Daoy (cell line): ENCODE measurements around the gene SMAD7. TPM values are rescaled to one million over a fixed set of nuclear protein-coding genes. Genes with fewer than 3 reads are reported as not detected.

Experiments used
- DNase-seq: peaks from one replicate; pipeline ENCODE4 v3.0.0-alpha.2; 2015; ENCODE audit warnings: low read depth
- total RNA-seq: library from RNA; depleted of rRNA; stranded (reverse); fragments of >200 nt; shearing (Covaris generic); gene quantifications from 2 replicates; pipeline ENCODE4 v1.2.3, GENCODE V29; 2014

Gene SMAD7
- total RNA-seq, 1 experiment from 2014 or later: 27.6 TPM

- DNase-seq: no peak
Measured at GRCh38 chr18:48931680-48932461, 18.9 kb downstream of the SMAD7 start.

DNA sequence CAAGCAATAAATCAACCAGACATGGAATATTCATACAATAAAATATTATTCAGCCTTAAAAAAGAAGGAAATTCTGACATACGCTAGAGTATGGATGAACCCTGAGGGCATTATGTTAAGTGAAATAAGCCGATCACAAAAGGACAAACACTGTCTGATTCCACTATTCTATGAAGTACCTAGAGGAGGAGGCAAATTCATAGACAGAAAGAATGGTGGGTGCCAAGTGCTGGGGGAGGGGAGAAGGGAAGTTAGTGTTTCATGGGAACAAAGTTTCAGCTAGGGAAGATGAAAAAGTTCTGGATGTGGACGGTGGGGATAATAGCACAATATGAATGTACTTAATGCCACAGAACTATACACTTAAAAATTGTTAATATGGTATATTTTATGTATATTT lies 19.8 kb downstream of the SMAD7 start:
- no peak for DNase-seq

GRCh38 chr18:48929941-48930713 lies 20.6 kb downstream of the SMAD7 start:
- peak; percentile 68 for DNase-seq

GRCh38 chr18:48929212-48929612 lies 21.6 kb downstream of the SMAD7 start:
- no peak for DNase-seq

DNA sequence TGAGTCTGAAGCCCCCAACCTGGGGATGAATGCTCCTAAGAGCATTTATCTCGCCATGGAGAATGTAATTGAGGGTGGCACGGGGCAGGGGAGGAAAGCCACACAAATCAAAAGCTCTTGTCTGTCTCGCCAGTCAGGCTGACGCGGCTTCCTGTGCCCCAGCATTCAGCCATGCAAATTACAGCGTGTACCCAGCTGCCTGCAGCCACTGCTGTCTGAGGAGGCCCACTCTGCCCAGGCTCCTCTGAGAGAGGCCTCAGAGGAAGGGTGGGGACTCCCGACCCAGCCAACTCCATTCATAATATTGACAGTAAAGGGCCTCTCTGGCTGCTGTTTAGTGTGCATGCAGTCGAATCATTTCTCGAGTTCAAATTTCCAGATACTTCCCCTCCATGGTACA lies 22.0 kb downstream of the SMAD7 start:
- DNase-seq: peak; percentile 88

DNA sequence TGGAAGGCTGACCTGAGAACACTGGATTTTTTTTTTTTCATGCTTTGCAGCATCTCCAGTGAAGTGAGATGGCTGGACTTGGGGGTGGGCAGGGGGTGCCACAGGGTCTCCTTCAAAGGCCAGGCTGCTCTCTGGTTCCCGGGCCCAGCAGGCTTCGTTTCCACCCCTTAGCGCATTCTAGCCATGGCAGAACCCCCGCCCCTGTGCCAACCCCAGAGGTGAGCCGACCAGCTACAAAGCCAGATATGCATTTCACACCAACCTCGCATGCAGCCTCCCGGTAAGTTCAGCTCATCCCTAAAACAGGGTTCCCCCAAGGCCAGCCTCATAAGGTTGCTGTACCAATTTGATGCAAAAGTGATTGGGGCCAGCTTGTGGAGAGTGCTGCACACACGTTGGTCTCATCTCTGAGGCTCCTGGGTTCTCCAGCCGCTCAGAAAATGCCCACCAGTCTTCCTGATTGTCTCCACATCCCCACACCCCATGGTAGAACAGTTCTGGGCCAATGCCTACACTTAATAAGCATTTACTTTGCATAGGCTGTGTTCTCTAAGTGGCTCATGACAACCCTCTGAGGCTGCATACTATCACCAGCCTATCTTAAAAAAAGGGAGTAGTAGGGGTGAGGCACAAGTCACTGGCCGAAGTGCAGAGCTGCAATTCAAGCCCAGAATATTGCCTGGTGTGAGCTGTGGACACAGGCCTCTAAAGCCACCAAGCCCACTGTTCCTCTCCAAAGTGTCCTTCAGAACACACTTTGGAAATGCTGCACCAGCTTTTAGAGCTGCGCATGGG lies 23.3 kb downstream of the SMAD7 start:
- DNase-seq: no peak

DNA sequence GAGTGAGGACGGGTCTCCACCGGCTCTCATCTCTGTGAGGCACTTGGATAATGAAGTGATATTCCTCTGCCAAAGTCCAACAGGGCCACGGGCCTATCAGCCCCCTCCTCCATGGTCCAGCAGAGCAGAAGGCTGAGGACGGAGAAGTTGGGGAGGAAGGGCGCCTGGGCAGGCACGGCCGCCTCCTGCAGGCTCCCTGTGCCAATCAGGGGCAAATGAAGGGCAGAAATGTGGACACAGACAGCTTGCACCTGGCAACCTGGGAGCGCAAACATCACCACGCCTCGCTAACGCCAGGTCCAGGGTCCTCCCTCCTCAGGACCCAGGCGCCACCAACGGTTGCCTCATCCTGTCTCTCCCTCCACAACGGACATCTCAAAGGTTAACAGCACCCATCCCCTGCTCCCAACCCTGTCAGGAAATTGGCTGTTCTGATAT lies 24.3 kb downstream of the SMAD7 start:
- DNase-seq: no peak

- DNase-seq: no peak
Measured at GRCh38 chr18:48925491-48925780, 25.3 kb downstream of the SMAD7 start.

DNA sequence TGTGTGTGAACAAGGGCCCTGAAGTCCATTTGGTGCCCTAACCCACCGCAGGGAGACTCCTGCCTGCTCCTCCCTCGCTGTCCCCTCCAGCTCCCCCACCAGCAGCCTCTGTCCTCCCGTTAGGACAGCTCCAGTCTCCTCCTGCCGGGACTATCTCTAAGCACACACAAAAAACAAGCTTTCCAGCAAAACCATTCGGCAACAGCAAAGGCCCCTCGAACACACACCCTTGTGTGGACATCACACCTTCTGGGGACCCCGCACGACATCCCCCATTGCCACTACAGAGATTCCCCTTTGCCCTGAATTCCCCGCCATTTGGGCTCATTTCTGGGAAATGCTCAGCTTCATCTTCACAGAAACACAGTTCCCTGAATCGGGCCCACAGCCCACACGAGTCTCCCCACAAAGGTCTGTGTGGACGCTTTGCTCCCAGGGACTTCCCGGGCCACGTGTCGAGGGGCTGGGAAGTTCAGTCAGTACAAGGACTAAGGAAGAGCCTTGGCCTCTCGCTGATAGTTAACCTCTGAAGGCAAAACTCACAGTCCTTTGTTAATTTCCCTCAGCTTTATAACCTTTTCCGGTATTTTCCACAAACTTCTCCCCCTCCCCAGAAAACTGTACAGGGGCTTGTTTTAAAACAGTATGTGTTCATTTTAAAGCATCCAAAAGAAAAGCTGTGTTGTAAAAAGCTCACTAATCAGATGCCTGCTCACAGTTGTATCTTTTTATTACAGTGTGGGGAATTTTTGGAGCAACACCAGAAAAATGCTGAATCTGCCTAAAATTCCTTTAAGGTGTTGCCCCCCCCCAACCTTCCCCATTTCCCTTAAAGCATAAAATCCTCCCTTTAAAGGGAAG lies 25.9 kb downstream of the SMAD7 start:
- no peak for DNase-seq

DNA sequence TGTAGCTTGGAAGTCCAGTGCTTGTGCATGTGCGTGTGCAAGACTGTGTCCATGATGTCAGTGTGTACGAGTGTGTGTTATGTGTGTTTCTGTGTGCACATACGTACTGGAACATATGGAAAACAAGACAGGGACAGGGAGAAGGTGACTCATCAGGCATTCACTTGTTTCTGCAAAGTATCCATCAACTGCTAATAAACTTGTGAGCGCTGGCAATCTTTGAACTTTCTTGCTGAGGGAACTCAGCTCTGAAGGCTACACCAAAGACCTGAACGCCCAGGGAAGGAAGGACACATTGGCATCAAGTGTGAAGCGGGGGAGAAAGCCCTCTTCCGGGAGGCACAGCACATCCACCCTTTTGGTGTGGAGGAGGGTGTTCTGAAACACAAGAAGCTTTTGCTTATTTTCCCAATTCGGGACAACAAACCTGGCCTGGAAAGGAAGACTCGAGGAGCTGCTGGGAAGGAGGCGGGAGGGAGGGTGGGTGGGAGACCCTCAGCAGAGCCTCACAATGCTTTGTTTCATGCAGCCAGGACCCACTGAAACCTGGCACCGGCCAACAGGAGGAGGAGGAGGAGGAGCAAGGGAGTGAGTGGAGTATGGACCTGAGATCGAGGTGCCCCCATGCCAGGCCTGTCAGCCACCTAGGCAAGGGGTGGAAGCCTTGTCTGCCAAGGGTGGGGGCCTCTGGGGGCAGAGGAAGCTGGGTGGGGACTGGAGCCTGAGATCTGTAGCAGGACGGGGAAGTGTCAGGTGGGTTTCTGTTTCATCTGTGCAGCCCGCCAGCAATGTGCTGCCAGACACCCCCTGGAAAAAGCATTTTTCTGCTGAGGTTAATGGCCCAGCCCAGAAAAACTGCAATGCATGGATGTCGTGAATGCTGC lies 26.8 kb downstream of the SMAD7 start:
- DNase-seq: peak; percentile 48

GRCh38 chr18:48922801-48923730 lies 27.7 kb downstream of the SMAD7 start:
- DNase-seq: peak; percentile 88

GRCh38 chr18:48922226-48922800 lies 28.5 kb downstream of the SMAD7 start:
- no peak for DNase-seq

DNA sequence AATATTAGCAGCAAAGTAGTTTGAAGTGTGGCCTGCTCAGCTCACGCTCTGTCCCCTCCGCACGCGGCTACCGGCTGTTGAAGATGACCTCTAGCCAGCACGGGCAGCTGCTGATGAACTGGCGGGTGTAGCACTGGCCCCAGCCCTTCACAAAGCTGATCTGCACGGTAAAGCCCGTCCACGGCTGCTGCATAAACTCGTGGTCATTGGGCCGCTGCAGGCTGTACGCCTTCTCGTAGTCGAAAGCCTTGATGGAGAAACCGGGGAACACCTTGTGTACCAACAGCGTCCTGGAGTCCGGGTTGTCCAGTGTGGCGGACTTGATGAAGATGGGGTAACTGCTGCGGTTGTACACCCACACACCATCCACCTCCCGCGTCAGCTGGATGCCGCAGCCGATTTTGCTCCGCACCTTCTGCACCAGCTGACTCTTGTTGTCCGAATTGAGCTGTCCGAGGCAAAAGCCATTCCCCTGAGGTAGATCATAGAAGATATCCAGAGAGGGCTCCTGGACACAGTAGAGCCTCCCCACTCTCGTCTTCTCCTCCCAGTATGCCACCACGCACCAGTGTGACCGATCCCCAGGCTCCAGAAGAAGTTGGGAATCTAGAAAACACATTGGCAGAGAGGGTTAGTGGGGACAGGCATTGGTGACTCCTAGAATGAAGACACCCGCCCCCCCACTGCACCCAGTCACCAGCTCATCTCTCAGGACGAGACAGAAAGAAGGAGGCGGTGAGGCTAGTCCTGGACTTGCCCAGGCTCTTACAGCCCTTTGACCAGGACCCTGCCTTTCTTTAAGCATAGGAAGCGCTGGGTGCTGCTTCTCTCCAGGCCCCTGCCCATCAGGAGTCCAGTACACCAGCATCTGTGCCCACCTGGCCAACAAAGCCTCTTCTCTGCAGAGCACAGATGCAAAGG lies 29.2 kb downstream of the SMAD7 start:
- no peak for DNase-seq

DNA sequence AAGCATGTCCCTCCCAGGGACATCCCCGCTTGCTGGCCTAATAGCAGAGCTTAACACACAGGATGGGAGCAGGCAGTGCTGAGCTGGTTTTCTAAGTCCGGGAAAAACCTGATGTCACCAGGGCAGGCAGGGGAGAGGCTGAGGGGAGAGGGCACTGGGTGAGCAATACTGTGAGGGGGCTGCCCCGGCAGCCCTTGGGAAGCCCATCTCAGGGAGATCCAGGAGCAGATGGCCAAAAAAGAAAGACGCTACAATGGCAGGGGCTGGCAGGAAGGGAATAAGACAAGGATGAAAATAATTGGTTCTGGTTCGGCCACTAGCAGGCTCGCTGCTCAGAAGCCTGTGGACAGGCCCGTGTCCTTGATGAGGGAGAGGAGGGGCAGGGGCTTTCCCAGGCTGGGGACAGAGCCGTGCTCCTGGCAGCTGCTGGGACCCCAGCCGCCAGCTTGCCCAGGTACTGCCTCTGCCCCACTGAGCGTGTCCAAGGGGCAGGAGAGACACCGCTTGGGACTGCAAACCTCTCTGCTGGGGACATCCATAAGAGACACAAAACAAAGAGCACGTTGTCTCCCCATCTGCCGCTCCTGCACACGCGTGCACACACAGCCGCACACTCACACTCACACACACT lies 30.2 kb downstream of the SMAD7 start:
- DNase-seq: no peak

DNA sequence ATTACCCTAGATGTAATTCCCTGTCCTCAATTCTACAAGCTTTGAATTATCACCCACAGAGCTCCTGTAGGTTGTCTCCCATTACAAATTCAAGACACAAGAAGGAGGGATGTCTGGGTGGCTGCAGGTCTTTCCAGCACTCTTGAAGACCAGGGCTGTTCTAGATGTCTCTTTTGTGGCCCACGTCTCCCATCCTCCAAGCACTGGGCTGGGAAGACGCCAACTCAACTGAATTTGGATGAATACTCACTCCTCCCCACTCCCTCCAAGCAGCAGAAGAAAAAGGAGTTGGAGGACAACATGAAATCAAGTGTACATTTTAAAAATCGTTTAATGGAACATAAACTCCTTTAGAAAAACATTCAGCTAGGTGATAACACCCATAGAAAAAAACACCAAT lies 31.2 kb downstream of the SMAD7 start:
- DNase-seq: no peak

DNA sequence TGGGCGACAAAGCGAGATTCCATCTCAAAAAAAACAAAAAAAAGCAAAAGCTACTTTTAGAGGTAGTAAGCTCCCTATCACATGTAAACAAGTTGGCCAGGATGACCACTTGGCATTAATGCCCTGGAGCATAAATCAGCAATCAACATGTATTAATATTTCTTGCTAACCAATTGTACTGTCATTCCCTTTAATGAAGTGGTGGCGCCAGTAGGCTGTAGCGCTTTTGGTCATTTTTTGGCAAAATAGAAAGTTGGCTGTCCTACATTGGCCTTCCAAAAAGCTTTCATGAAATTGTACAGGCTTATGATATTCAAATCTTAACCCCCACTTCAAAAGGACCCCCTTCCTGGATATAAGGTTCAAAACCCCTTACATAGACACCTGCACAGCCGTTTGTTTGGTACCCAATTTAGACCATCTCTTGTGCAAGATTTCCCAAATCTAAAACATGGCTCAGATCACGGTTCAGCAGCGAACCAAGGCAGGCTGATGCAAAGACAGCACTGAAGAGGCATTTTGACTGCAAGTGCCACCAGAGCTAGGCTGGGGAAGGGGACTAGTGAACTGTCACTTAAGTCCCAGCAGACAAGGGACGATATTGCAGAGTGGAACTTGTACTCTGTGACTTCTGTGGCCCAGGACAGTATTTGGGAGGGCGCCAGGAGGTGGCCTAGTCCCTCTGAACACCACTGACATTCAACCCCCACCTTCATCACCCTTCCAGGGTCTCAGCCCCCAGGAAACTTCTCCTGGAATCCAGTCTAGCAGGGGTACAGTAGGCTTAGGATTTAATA lies 31.9 kb downstream of the SMAD7 start:
- DNase-seq: no peak
